Measurements from ENCODE around the gene GNG7. TPM values are rescaled to one million over a fixed set of nuclear protein-coding genes. Genes with fewer than 3 reads are reported as not detected.

GNG7 gene
- polyA plus RNA-seq, 3 donors: 1.1 to 1.6 (median 1.3) TPM

- no peak overlapping the region for H3K27ac ChIP-seq (ENCODE audit: low read depth in 1 of 2, low read length in 2 of 2)
- no peak overlapping the region for H2AFZ ChIP-seq (ENCODE audit: insufficient read depth, low read depth, low read length, poor library complexity, severe bottlenecking)
- peaks cover 3 to 8% of the 10 kb centered on the region in 2 donors for H3K4me1 ChIP-seq (ENCODE audit: control insufficient read depth in 1 of 2, insufficient read depth in 2 of 2, low read length in 2 of 2)
- no peak overlapping the region for H3K4me3 Mint-ChIP-seq
- no peak for DNase-seq
- peaks cover 0 to 5% (median 4%) of the 10 kb centered on the region in 7 donors for H3K9me3 Mint-ChIP-seq
- no peak for TF ChIP-seq CTCF (IDR thresholded peaks at IDR 0.05)
- no peaks in the 10 kb centered on the region for H3K79me2 ChIP-seq (ENCODE audit: insufficient read depth, low read length)
- H3K36me3 Mint-ChIP-seq: no peaks in the 10 kb centered on the region
- H3K4me1 Mint-ChIP-seq: peaks cover 12% of the 10 kb centered on the region
- no peaks in the 10 kb centered on the region for H3K9me3 ChIP-seq (replicated peaks in 1 of 2; ENCODE audit: control insufficient read depth in 1 of 2, insufficient read depth in 1 of 2, low read length in 2 of 2)
- intact Hi-C loops (cut with micrococcal nuclease): no loop called here
- H3K27me3 ChIP-seq (ENCODE audit: control insufficient read depth in 2 of 2, insufficient read depth in 2 of 2, low read length in 2 of 2): no peaks in the 10 kb centered on the region
- H3K27ac Mint-ChIP-seq: peak overlapping the region in 1 of 7 donors; percentile 73
- H3K27me3 Mint-ChIP-seq (ENCODE audit: low read depth in 3 of 3): peaks cover 0 to 1% (median 1%) of the 10 kb centered on the region in 3 donors
- no peaks in the 10 kb centered on the region for H3K36me3 ChIP-seq (replicated peaks in 1 of 2; ENCODE audit: control insufficient read depth in 1 of 2, insufficient read depth in 2 of 2, low read length in 2 of 2)
- H4K20me1 ChIP-seq (ENCODE audit: insufficient read depth, low read length): no peaks in the 10 kb centered on the region
- 43% methylated on average over 3 of the region's 4 CpGs for WGBS (ENCODE audit: insufficient coverage)
- H3K4me3 ChIP-seq (replicated peaks in 1 of 3; ENCODE audit: low read depth in 2 of 3, low read length in 3 of 3): no peak overlapping the region
- H3K4me2 ChIP-seq (replicated peaks; ENCODE audit: extremely low read depth, low read length, poor library complexity, severe bottlenecking): no peak overlapping the region
- H3K9ac ChIP-seq (ENCODE audit: insufficient read depth, low read length, poor library complexity, severe bottlenecking): no peak overlapping the region
These were observed 109.7 kb downstream of the GNG7 start for GRCh38 chr19:2592824-2593223.

- Histone ChIP-seq H3K36me3 (replicated peaks in 1 of 2; ENCODE audit: control insufficient read depth in 1 of 2, insufficient read depth in 2 of 2, low read length in 2 of 2) (no peaks in the 10 kb centered on the region), H3K9me3 (replicated peaks in 1 of 2; ENCODE audit: control insufficient read depth in 1 of 2, insufficient read depth in 1 of 2, low read length in 2 of 2) (no peaks in the 10 kb centered on the region), H3K4me1 (ENCODE audit: control insufficient read depth in 1 of 2, insufficient read depth in 2 of 2, low read length in 2 of 2) (peaks cover 3 to 8% of the 10 kb centered on the region in 2 donors), H3K27me3 (ENCODE audit: control insufficient read depth in 2 of 2, insufficient read depth in 2 of 2, low read length in 2 of 2) (no peaks in the 10 kb centered on the region), H2AFZ (ENCODE audit: insufficient read depth, low read depth, low read length, poor library complexity, severe bottlenecking) (no peak overlapping the region), H3K9ac (ENCODE audit: insufficient read depth, low read length, poor library complexity, severe bottlenecking) (no peak overlapping the region), H3K4me2 (replicated peaks; ENCODE audit: extremely low read depth, low read length, poor library complexity, severe bottlenecking) (no peak overlapping the region), H3K4me3 (replicated peaks in 1 of 3; ENCODE audit: low read depth in 2 of 3, low read length in 3 of 3) (no peak overlapping the region), H3K27ac (ENCODE audit: low read depth in 1 of 2, low read length in 2 of 2) (no peak overlapping the region), H4K20me1 (ENCODE audit: insufficient read depth, low read length) (no peaks in the 10 kb centered on the region), H3K79me2 (ENCODE audit: insufficient read depth, low read length) (no peaks in the 10 kb centered on the region)
- intact Hi-C loops (cut with micrococcal nuclease): no loop called here
- Mint-ChIP-seq H3K9me3 (peaks cover 0 to 5% (median 4%) of the 10 kb centered on the region in 7 donors), H3K36me3 (no peaks in the 10 kb centered on the region), H3K27me3 (ENCODE audit: low read depth in 3 of 3) (peaks cover 0 to 3% (median 1%) of the 10 kb centered on the region in 3 donors), H3K4me3 (no peak overlapping the region), H3K27ac (no peak overlapping the region), H3K4me1 (peaks cover 12% of the 10 kb centered on the region)
- WGBS (ENCODE audit: insufficient coverage): 93% methylated on average over 2 of the region's 3 CpGs
- TF ChIP-seq CTCF (IDR thresholded peaks at IDR 0.05): no peak
- DNase-seq: no peak
These were observed 110.8 kb downstream of the GNG7 start for GRCh38 chr19:2591537-2592291.
